A549 (cell line): ENCODE data around the gene BMPER. TPM values are rescaled to one million over a fixed set of nuclear protein-coding genes. Genes with fewer than 3 reads are reported as not detected.

ENCODE experiments used
- ATAC-seq, 2 experiments: fragments of 200-7000 bp in 1 of 2; fragments of >200 bp in 1 of 2; cut with Nextera tagmentation in 1 of 2; cut with Tn5 transposase in 1 of 2; 3 replicates each; pipeline versions ENCODE4 v1.8.0 to v1.9.1; 2018 to 2020; ENCODE audit warnings: mild to moderate bottlenecking in 1 of 2, moderate library complexity in 1 of 2
- CTCF ChIA-PET: fragments of 300-600 bp; sonication (Branson Sonifier 250); formaldehyde crosslinking; extraction: SDS; loops from one replicate; lab custom pipeline; 2021; ENCODE audit warnings: antibody characterized with exemption, inconsistent platforms; lab: Yijun Ruan, JAX
- POLR2A ChIA-PET: fragments of 350-600 bp; formaldehyde crosslinking; extraction: SDS; loops from one replicate; lab custom pipeline; 2021; ENCODE audit warnings: antibody characterized with exemption, inconsistent platforms; lab: Yijun Ruan, JAX
- DNase-seq, 2 experiments: peaks; one replicate each; pipeline versions ENCODE4 v3.0.0 to v3.0.0-alpha.2; 2011 to 2016; ENCODE audit warnings: low read depth in 1 of 2, low spot score in 1 of 2
- FAIRE-seq: peaks from 2 replicates; lab custom pipeline; 2011; peaks lifted over from hg19 to GRCh38; lab: Jason Lieb, UNC
- H3K27ac ChIP-seq, 2 experiments: fragments of >200 bp; sonication (Bioruptor Twin); formaldehyde crosslinking; 3 replicates each; pipeline ENCODE4 v1.5.1; 2016 to 2017
- H3K4me1 ChIP-seq: fragments of >200 bp; sonication (Bioruptor Twin); formaldehyde crosslinking; 3 replicates; pipeline ENCODE4 v1.6.1; 2016
- H3K4me2 ChIP-seq: fragments of >200 bp; sonication (Bioruptor Twin); formaldehyde crosslinking; 3 replicates; pipeline ENCODE4 v1.6.1; 2016
- H3K4me3 ChIP-seq: fragments of >200 bp; sonication (Bioruptor Twin); formaldehyde crosslinking; 3 replicates; pipeline ENCODE4 v1.5.1; 2016
- H3K9me3 ChIP-seq: fragments of >200 bp; sonication (Bioruptor Twin); formaldehyde crosslinking; 3 replicates; pipeline ENCODE4 v1.6.1; 2016
- CEBPB ChIP-seq, 2 experiments: fragments of >200 bp in 1 of 2; sonication (Bioruptor Twin) in 1 of 2; formaldehyde crosslinking in 1 of 2; IDR thresholded peaks; 2 replicates each; pipeline ENCODE4 v1.6.1; 2012 to 2016
- CHD2 ChIP-seq: fragments of 150-350 bp; IDR thresholded peaks from 2 replicates; pipeline ENCODE4 v1.6.1; 2014; ENCODE audit warnings: low read length; ENCODE audit not compliant: partially characterized antibody
- CHD4 ChIP-seq: fragments of 200-600 bp; sonication (generic); IDR thresholded peaks from 2 replicates; pipeline ENCODE4 v1.6.1; 2016; ENCODE audit warnings: antibody characterized with exemption, mild to moderate bottlenecking, borderline replicate concordance
- EHF ChIP-seq: fragments of 250-450 bp; sonication (Bioruptor Pico); IDR thresholded peaks from 2 replicates; pipeline ENCODE4 v1.5.0; 2020; ENCODE audit warnings: mild to moderate bottlenecking
- FOSL2 ChIP-seq, 2 experiments: fragments of 450-650 bp in 1 of 2; fragments of >200 bp in 1 of 2; sonication (Bioruptor Twin) in 1 of 2; formaldehyde crosslinking; IDR thresholded peaks; 2 replicates each; pipeline versions ENCODE4 v1.5.0 to v1.6.1; 2016 to 2020; ENCODE audit warnings: mild to moderate bottlenecking in 1 of 2, moderate library complexity in 1 of 2
- FOXS1 ChIP-seq: fragments of 250-450 bp; sonication (Bioruptor Pico); IDR thresholded peaks from 2 replicates; pipeline ENCODE4 v1.5.0; 2020; ENCODE audit warnings: mild to moderate bottlenecking, moderate library complexity
- HEYL ChIP-seq: fragments of 250-450 bp; sonication (Bioruptor Pico); IDR thresholded peaks from 2 replicates; pipeline ENCODE4 v1.8.0; 2021; ENCODE audit warnings: mild to moderate bottlenecking, moderate library complexity
- JUN ChIP-seq, 2 experiments: fragments of >200 bp; sonication (Bioruptor Twin); formaldehyde crosslinking; IDR thresholded peaks; 2 replicates in 1 of 2; 3 replicates in 1 of 2; pipeline ENCODE4 v1.6.1; 2016 to 2017
- JUNB ChIP-seq: fragments of >200 bp; sonication (Bioruptor Twin); formaldehyde crosslinking; IDR thresholded peaks from 2 replicates; pipeline ENCODE4 v1.6.1; 2016
- KDM1A ChIP-seq: fragments of 200-600 bp; sonication (generic); IDR thresholded peaks from 2 replicates; pipeline ENCODE4 v1.6.1; 2016; ENCODE audit warnings: low read depth, mild to moderate bottlenecking
- MAZ ChIP-seq: fragments of 150-350 bp; IDR thresholded peaks from 2 replicates; pipeline ENCODE4 v1.6.1; 2014; ENCODE audit warnings: antibody characterized with exemption, low read depth, low read length, borderline replicate concordance
- NFE2L2 ChIP-seq: fragments of 150-350 bp; conservative IDR thresholded peaks from 2 replicates; pipeline ENCODE4 v1.6.1; 2014; ENCODE audit warnings: low read length
- TP53 ChIP-seq: fragments of 250-450 bp; sonication (Bioruptor Pico); IDR thresholded peaks from 2 replicates; pipeline ENCODE4 v1.5.0; 2021; ENCODE audit warnings: mild to moderate bottlenecking, moderate library complexity
- ZC3H11A ChIP-seq: fragments of 450-650 bp; IDR thresholded peaks from 2 replicates; pipeline ENCODE4 v1.6.1; 2014; ENCODE audit warnings: antibody characterized with exemption, mild to moderate bottlenecking
- WGBS: methylation state at CpG from one replicate; pipeline ENCODE4 v1.1.6; 2017; ENCODE audit errors: missing lambda C conversion rate; 5-methylcytosine and 5-hydroxymethylcytosine counted together
- polyA plus RNA-seq, 4 experiments: library from polyadenylated mRNA; depleted of rRNA in 3 of 4; stranded (reverse); fragments of >200 nt; fragmentation: RNase III in 1 of 4; extraction: RNeasy Plus Mini Kit Qiagen cat#74134 plus additional on column Dnase treatment in 1 of 4; gene quantifications; 2 replicates in 3 of 4; 3 replicates in 1 of 4; pipeline ENCODE4 v1.2.3, GENCODE V29; 2011 to 2017
- TF ChIP-seq, protein P1 (sequence below): fragments of >200 bp; sonication (Bioruptor Twin); formaldehyde crosslinking; IDR thresholded peaks from 3 replicates; pipeline ENCODE4 v1.5.1; 2016
- TF ChIP-seq, protein P2 (sequence below): fragments of 150-350 bp; IDR thresholded peaks from 2 replicates; pipeline ENCODE4 v1.6.1; 2014; ENCODE audit warnings: low read depth, mild to moderate bottlenecking, low read length
- TF ChIP-seq, protein P3 (sequence below): IDR thresholded peaks from 2 replicates; pipeline ENCODE4 v1.6.1; 2012

The BMPER gene
- polyA plus RNA-seq, 2 of the 4 experiments (the other 2 are of a cell fraction), result 5.0 to 5.8 TPM

DNA sequence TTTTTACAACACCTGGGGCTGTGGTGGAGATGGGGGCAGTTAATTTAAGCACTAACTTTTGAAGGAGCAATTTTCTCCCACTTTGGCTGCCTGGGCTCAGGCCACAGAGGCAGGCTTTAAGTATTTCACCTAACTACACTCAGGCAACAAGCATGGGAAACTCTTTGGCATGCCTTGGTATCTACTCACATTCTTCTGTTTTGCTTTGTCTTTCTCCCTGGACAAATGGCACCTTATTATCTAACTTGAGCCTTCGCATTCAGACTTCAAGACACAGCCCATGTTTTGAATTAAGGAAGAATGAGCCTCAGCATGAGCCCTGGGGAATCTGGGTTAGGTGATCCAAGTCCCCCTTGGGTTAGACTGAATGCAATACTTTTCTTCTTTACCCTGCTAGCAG is 31.8 kb upstream of the BMPER start (continued):
- TF ChIP-seq, protein P1, sequence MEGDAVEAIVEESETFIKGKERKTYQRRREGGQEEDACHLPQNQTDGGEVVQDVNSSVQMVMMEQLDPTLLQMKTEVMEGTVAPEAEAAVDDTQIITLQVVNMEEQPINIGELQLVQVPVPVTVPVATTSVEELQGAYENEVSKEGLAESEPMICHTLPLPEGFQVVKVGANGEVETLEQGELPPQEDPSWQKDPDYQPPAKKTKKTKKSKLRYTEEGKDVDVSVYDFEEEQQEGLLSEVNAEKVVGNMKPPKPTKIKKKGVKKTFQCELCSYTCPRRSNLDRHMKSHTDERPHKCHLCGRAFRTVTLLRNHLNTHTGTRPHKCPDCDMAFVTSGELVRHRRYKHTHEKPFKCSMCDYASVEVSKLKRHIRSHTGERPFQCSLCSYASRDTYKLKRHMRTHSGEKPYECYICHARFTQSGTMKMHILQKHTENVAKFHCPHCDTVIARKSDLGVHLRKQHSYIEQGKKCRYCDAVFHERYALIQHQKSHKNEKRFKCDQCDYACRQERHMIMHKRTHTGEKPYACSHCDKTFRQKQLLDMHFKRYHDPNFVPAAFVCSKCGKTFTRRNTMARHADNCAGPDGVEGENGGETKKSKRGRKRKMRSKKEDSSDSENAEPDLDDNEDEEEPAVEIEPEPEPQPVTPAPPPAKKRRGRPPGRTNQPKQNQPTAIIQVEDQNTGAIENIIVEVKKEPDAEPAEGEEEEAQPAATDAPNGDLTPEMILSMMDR, result no peak
- TF ChIP-seq MAZ, result no peak
- TF ChIP-seq, protein P2, sequence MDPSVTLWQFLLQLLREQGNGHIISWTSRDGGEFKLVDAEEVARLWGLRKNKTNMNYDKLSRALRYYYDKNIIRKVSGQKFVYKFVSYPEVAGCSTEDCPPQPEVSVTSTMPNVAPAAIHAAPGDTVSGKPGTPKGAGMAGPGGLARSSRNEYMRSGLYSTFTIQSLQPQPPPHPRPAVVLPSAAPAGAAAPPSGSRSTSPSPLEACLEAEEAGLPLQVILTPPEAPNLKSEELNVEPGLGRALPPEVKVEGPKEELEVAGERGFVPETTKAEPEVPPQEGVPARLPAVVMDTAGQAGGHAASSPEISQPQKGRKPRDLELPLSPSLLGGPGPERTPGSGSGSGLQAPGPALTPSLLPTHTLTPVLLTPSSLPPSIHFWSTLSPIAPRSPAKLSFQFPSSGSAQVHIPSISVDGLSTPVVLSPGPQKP, result no peak
- no peak for TF ChIP-seq CHD2
- no peak for TF ChIP-seq NFE2L2

DNA sequence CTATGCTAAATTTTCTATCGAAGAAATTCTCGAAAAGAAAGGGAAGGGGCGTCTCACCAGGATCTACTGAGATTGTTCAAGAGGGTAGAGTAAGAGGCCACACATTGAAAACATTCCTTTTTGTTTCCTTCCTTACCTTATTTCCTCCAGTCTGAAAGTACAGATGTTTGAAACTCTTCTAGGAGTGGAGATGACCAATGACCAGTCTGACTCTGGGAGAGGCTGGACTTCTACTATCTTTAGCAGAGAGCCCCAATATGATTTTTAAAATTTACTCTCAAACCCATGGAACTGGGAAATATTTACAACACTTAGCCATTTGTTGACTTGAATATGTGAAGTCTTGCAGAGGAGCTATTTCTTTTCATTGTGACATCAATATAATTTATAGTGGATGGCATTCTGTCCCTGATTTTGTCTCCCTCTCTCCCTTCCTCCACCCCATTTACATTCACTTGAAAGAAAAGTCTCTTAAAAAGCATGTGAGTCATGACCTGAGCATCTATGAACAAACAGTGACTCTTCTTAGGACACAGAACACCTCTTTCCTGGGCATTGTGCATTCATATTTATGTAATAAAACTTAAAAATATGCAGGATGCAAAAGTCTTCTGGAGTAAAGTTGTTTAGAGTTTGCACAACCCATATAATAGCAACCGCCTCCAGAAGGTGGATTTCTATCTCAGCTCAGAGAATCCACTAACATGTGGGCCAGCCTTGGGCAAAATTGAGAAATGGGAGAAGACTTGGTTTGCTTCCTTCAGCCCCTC is 31.2 kb upstream of the BMPER start:
- DNase-seq, result peak; percentile 33 to 55
- WGBS, result 44% methylated on average over 4 of the region's 4 CpGs
- Histone ChIP-seq H3K9me3 (no peaks in the 10 kb centered on the region), H3K4me3 (0 out of 3 replicates have a peak overlapping the region, but pooled peaks have one; percentile 2), H3K4me1 (peaks cover 22% of the 10 kb centered on the region)
- POLR2A ChIA-PET, result no interaction called here
- TF ChIP-seq JUNB (peak; percentile 77), JUN (IDR thresholded peaks at IDR 0.05) (0 out of 5 replicates have a peak, but pooled peaks of 1 of the 2 experiments have one; percentile 43), CEBPB (IDR thresholded peaks at IDR 0.05) (peak in 1 of 2 experiments; percentile 18; a peak in 1 of 4 replicates), FOSL2 (IDR thresholded peaks at IDR 0.05) (peak; percentile 47), FOSL2 (CRISPR knock-in tag; IDR thresholded peaks at IDR 0.05) (peak; percentile 69)
- TF ChIP-seq, protein P3, sequence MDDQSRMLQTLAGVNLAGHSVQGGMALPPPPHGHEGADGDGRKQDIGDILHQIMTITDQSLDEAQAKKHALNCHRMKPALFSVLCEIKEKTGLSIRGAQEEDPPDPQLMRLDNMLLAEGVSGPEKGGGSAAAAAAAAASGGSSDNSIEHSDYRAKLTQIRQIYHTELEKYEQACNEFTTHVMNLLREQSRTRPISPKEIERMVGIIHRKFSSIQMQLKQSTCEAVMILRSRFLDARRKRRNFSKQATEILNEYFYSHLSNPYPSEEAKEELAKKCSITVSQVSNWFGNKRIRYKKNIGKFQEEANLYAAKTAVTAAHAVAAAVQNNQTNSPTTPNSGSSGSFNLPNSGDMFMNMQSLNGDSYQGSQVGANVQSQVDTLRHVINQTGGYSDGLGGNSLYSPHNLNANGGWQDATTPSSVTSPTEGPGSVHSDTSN, result no peak
- TF ChIP-seq, all 56 proteins: peak for 4
- FAIRE-seq, result peak; percentile 70
- Histone ChIP-seq H3K4me2 (peak overlapping the region; percentile 71), H3K27ac (peak overlapping the region; percentile 61 to 74)
- CTCF ChIA-PET, result interaction anchor here (0.8 to 1.8 kb wide), 3 partner anchors 21 to 690 kb away, joined by 3 to 4 read pairs (median 4); no protein-coding TSS in a partner anchor
- ATAC-seq, result peak; percentile 90 to 94

DNA sequence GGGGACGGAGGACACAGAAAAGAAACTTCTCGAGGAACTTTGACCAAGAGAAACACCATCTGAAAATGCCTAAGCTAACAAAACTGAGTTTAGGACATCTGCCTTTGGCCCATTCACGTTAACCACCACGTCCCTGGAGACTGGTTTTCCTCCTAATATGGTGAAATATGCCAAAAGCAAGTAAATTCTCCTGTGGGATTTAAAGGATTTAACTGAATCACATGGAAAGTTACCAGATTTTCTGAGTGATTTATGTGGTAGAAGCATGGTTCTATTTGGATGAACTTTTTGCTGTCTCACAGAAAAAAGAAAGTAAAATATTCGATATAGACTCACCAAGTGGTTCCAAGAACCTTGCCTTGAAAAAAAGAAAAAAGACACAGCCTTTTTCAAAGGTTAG is 30.4 kb upstream of the BMPER start:
- H3K4me3 ChIP-seq, result no peak overlapping the region
- peaks cover 22% of the 10 kb centered on the region for H3K4me1 ChIP-seq
- POLR2A ChIA-PET, result no interaction called here
- H3K9me3 ChIP-seq, result no peaks in the 10 kb centered on the region
- peak overlapping the region; percentile 57 to 68 for H3K27ac ChIP-seq
- ATAC-seq (no peak), FAIRE-seq (no peak), DNase-seq (no peak)
- WGBS, result 75% methylated on average over 5 of the region's 5 CpGs
- H3K4me2 ChIP-seq, result peak overlapping the region; percentile 71
- CTCF ChIA-PET, result interaction anchor here (0.9 to 1.0 kb wide), 2 partner anchors 10 to 20 kb away, joined by 3 read pairs; no protein-coding TSS in a partner anchor
- TF ChIP-seq FOXS1 (no peak), ZC3H11A (no peak), HEYL (CRISPR knock-in tag) (no peak), CHD4 (no peak), TP53 (no peak), KDM1A (no peak), EHF (CRISPR knock-in tag) (no peak)
